HTR-8/SVneo (cell line): ENCODE results near the gene RITA1.

Experiments used
- DNase-seq: peaks from one replicate; pipeline ENCODE4 v3.0.0; 2011; ENCODE audit warnings: low spot score, mixed read lengths; ENCODE audit not compliant: insufficient read length
- FAIRE-seq: peaks from 2 replicates; lab custom pipeline; 2011; peaks lifted over from hg19 to GRCh38; lab: Jason Lieb, UNC

The RITA1 gene

DNA sequence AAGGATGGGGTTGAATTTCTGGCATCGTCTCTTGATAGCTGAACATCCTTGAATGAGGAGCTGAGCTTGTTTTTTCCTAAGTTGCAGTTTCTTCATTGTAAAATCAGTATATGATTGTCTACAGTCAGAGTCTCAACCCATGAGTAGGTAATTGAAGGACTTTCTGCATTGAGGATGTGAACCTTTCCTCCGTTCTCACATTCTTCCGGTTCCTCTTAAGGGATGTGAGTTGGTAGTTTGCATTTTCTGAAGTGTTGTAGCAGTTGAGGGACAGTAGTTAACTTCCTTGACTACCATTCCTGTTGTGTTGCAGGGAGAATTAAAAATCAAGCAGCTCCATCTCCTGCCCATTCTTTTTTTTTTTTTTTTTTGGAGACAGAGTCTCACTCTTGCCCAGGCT lies 54.9 kb downstream of the RITA1 start:
- FAIRE-seq: no peak
- DNase-seq: no peak

GRCh38 chr12:113241191-113242025 lies 55.9 kb downstream of the RITA1 start:
- DNase-seq (peak; percentile 63), FAIRE-seq (no peak)
